Measurements from ENCODE around the gene IFT43.

Gene IFT43

DNA sequence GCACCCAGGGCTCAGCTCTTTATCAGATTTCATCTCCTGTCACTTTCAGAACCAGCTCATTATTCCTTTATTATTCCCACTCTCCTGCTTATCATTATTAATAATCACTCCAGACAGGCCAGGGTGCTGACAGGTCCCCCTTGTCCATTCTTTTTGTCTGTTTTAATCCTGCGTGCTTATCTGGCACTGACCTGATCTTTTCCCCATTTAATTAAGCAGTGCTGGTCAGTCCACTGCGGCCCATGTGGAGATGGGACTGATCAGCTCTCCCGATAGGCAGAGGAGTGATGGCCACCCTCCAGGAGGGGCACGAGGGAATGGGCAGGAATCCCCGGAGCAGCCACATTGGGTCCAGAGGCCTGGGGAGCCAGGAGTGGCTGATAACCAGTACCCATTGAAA, 110.7 kb downstream of the IFT43 start:
- Histone ChIP-seq H3K36me3 (ENCODE audit: insufficient read depth, low read length) (no peaks in the 10 kb centered on the region), H3K27ac (ENCODE audit: low read depth, low read length) (no peak overlapping the region), H3K9me3 (ENCODE audit: insufficient read depth, low read depth, low read length) (no peaks in the 10 kb centered on the region), H3K27me3 (ENCODE audit: insufficient read depth, low read length) (no peaks in the 10 kb centered on the region), H3K4me3 (ENCODE audit: low read length) (no peak overlapping the region), H3K9ac (ENCODE audit: low read depth, low read length) (no peak overlapping the region), H3K4me1 (ENCODE audit: insufficient read depth, low read length) (no peaks in the 10 kb centered on the region)
- 92% methylated on average over 5 of the region's 5 CpGs for WGBS

DNA sequence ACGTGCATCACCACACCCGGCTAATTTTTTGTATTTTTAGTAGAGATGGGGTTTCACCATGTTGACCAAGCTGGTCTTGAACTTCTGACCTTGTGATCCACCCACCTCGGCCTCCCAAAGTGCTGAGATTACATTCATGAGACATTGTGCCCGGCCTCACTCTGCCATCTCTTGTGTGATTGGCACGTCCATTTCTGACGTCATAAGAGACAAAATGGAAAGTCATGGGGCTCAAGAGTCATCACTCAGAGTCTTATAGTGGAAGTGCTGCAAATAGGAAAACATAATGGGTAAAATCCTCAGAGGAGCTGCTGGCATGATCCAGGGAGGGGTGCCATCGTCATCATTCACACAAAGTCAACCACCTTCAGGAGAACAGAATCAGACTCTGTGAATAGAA, 112.0 kb downstream of the IFT43 start:
- no peak overlapping the region for H3K27ac ChIP-seq (ENCODE audit: low read depth, low read length)
- no peak overlapping the region for H3K4me3 ChIP-seq (ENCODE audit: low read length)
- no peaks in the 10 kb centered on the region for H3K36me3 ChIP-seq (ENCODE audit: insufficient read depth, low read length)
- H3K9ac ChIP-seq (ENCODE audit: low read depth, low read length): no peak overlapping the region
- H3K9me3 ChIP-seq (ENCODE audit: insufficient read depth, low read depth, low read length): no peaks in the 10 kb centered on the region
- no peaks in the 10 kb centered on the region for H3K27me3 ChIP-seq (ENCODE audit: insufficient read depth, low read length)
- H3K4me1 ChIP-seq (ENCODE audit: insufficient read depth, low read length): no peaks in the 10 kb centered on the region
- WGBS: 93% methylated on average over 7 of the region's 7 CpGs

DNA sequence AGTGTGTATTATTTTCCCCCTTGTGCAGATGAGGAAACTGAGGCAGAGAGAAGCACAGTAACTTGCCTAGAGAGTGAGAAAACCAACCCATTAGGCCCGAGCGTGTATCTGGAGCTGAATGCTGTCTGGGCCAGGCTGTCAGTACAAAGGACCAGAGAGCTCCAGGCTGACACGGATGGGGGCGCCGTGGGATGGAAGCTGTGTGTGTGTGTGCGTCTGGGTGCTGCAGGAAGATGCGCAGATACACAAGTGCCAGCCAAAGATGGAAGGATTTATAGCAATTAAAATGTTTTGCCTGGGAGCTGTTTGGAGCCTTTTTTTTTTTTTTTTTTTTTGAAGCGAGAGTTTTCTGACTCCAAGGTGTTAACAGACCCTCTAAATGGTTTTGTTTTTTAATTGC, 112.5 kb downstream of the IFT43 start:
- no peak overlapping the region for H3K27ac ChIP-seq (ENCODE audit: low read depth, low read length)
- WGBS: 83% methylated on average over 8 of the region's 8 CpGs
- H3K27me3 ChIP-seq (ENCODE audit: insufficient read depth, low read length): no peaks in the 10 kb centered on the region
- H3K4me1 ChIP-seq (ENCODE audit: insufficient read depth, low read length): no peaks in the 10 kb centered on the region
- no peaks in the 10 kb centered on the region for H3K9me3 ChIP-seq (ENCODE audit: insufficient read depth, low read depth, low read length)
- H3K9ac ChIP-seq (ENCODE audit: low read depth, low read length): no peak overlapping the region
- no peak overlapping the region for H3K4me3 ChIP-seq (ENCODE audit: low read length)
- H3K36me3 ChIP-seq (ENCODE audit: insufficient read depth, low read length): no peaks in the 10 kb centered on the region

DNA sequence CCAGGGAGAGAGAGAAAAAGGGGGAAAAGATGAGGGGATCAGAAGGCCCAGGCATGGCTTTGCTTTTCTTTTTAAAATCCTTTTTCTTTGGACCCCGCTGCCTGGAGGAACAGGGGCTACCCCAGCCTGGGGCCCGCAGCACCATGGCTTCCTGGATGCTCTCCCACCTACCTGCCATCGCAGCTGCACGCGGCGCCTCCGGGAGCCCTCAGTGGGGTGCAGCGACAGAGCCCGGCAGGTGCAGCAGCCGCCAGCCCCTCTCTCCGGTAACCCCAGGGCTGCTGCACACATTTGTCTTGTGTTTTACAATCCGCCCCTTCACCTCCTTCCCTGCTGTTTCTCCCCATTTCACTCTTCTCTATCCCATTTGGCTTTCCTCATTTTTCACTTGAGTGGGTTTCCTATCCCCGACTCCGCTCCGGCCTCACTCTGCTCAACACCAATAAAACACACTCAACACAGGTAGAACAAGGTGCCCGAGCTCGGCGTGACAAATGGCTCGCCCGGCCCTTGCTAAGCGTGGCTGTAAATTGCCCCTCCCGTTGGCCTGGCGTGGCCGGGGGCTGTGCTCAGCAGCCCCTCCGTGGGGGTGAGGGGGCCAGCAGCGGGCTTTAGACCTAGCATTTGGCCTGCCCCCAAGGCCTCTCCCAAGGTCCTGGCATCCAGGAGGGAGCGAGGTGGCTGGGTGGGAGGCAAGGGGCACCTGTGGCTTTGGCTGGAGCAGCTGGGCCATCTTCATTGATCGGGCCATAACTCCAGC, 113.5 kb downstream of the IFT43 start:
- 90% methylated on average over 28 of the region's 28 CpGs for WGBS
- H3K27me3 ChIP-seq (ENCODE audit: insufficient read depth, low read length): no peaks in the 10 kb centered on the region

DNA sequence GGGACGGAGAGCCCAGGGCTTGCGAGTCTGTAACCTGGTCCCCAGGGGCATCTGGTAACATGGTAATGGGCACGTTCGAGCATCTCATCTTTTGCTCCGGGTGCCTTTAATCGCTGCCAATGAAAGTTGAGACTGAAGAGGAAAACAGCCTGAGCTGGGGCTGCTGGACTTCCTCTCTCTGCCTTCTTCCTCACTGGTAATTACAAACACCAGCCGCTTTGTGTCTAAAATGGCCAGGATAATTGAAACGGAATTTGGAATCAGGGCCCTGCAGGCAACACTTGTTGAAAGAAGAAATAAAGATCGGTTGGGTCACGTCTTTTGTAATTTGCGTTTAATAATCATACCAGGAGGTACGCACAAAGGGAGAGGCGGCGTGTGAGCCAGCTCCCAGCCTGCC, 114.7 kb downstream of the IFT43 start:
- H3K9me3 ChIP-seq (ENCODE audit: insufficient read depth, low read depth, low read length): no peaks in the 10 kb centered on the region

More for the DNA sequence above, 113.5 kb downstream of the IFT43 start:
- no peaks in the 10 kb centered on the region for H3K9me3 ChIP-seq (ENCODE audit: insufficient read depth, low read depth, low read length)
- H3K36me3 ChIP-seq (ENCODE audit: insufficient read depth, low read length): no peaks in the 10 kb centered on the region
- H3K9ac ChIP-seq (ENCODE audit: low read depth, low read length): no peak overlapping the region
- no peak overlapping the region for H3K27ac ChIP-seq (ENCODE audit: low read depth, low read length)
- no peaks in the 10 kb centered on the region for H3K4me1 ChIP-seq (ENCODE audit: insufficient read depth, low read length)
- H3K4me3 ChIP-seq (ENCODE audit: low read length): no peak overlapping the region

DNA sequence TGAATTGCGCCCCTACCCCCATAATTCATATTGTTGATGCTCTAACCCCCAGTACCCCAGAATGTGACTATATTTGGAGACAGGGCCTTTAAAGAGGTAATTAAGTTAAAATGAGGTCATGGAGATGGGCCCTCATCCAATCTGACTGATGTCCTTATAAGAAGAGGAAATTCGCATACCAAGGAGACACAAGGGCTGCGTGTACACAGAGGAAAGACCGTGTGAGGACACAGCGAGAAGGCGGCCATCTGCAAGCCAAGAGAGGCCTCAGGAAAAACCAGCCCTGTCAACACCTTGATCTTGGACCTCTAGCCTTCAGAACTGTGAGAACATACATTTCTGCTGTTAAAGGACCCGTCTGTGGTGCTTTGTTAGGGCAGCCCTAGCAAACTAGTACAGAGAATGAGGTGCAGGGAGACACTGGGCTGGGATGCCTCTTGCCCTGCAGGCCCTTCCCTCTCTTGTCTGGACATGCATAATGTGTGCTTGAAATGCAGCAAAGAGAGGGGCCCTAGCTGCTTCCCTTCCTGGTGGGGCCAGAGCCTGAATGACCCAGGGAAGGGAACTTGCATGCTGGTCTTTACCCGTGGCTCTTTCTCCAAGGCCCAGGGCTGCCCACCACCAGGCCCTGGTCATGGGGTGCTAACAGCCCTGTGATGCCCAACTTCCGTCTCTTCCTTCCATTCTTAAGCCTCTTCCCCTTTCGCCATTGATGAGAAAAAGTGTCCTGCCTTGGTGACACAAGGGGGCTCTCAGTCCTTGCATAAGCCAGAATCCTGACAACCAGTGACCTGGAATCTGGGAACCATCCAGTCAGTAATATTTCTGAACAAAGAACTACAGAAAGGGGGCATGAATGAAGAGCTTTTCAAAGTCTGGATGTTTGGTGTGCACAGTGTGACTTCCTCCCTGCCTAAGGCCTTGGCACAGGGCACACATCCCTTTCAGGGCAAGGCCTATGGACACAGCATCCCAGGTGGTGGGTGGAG, 116.1 kb downstream of the IFT43 start:
- no peaks in the 10 kb centered on the region for H3K36me3 ChIP-seq (ENCODE audit: insufficient read depth, low read length)
- WGBS: 83% methylated on average over 9 of the region's 10 CpGs
- H3K27ac ChIP-seq (ENCODE audit: low read depth, low read length): no peak overlapping the region
- H3K4me3 ChIP-seq (ENCODE audit: low read length): no peak overlapping the region
- H3K4me1 ChIP-seq (ENCODE audit: insufficient read depth, low read length): no peaks in the 10 kb centered on the region
- no peaks in the 10 kb centered on the region for H3K27me3 ChIP-seq (ENCODE audit: insufficient read depth, low read length)
- no peak overlapping the region for H3K9ac ChIP-seq (ENCODE audit: low read depth, low read length)
- H3K9me3 ChIP-seq (ENCODE audit: insufficient read depth, low read depth, low read length): no peaks in the 10 kb centered on the region

More for the DNA sequence above, 114.7 kb downstream of the IFT43 start:
- WGBS: 94% methylated on average over 14 of the region's 14 CpGs
- no peak overlapping the region for H3K4me3 ChIP-seq (ENCODE audit: low read length)
- no peak overlapping the region for H3K9ac ChIP-seq (ENCODE audit: low read depth, low read length)
- no peak overlapping the region for H3K27ac ChIP-seq (ENCODE audit: low read depth, low read length)
- H3K27me3 ChIP-seq (ENCODE audit: insufficient read depth, low read length): no peaks in the 10 kb centered on the region
- H3K4me1 ChIP-seq (ENCODE audit: insufficient read depth, low read length): no peaks in the 10 kb centered on the region
- no peaks in the 10 kb centered on the region for H3K36me3 ChIP-seq (ENCODE audit: insufficient read depth, low read length)

DNA sequence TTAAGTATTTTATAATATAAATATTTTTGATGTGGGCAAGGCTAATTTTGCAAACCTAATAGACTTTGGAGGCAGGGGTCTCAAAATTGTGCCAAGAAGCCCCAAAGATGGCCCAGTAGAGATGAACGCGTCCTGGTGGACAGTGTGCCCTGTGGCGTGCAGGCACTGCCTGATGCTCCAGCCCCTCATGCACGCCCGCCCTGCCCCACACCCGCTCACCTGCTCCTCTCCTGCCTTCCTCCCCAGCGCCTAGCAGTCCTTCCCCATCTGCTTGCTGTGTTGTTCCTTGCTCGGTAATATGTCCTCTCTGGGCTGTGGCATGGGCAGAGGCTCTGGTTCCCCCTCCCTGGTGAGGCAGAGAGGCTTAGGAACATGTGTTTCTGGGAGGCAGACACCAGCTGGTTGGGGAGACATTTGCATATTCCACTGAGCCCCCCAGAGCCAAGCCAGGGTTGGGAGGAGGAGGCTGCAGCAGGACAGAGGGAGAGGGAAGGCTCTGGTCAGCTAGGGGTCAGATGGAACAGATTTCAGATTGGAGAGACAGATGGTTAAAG, 119.3 kb downstream of the IFT43 start:
- 89% methylated on average over 8 of the region's 8 CpGs for WGBS
- Histone ChIP-seq H3K27ac (ENCODE audit: low read depth, low read length) (no peak overlapping the region), H3K4me3 (ENCODE audit: low read length) (no peak overlapping the region), H3K27me3 (ENCODE audit: insufficient read depth, low read length) (no peaks in the 10 kb centered on the region), H3K36me3 (ENCODE audit: insufficient read depth, low read length) (no peaks in the 10 kb centered on the region), H3K4me1 (ENCODE audit: insufficient read depth, low read length) (no peaks in the 10 kb centered on the region), H3K9ac (ENCODE audit: low read depth, low read length) (no peak overlapping the region), H3K9me3 (ENCODE audit: insufficient read depth, low read depth, low read length) (no peaks in the 10 kb centered on the region)

DNA sequence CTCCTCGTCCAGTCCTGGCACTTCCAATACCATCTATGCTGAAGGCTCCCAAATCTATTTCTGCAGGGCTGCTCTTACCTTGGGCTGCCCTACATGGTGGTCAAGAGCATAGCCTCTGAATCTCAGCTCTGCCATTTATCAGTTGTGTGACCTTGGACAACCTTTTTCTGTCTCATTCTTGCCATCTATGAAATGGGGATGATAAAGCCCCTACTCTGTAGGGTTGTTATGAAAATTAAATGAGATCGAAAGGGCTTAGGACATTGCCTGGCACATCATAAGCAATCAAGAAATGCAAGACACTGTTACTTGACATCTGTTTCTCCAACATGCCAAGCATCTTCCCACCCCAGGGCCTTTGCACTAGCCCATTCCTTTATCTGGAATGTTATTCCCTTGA, 120.6 kb downstream of the IFT43 start:
- H3K27ac ChIP-seq (ENCODE audit: low read depth, low read length): no peak overlapping the region
- H3K36me3 ChIP-seq (ENCODE audit: insufficient read depth, low read length): no peaks in the 10 kb centered on the region
- no peak overlapping the region for H3K4me3 ChIP-seq (ENCODE audit: low read length)
- no peaks in the 10 kb centered on the region for H3K9me3 ChIP-seq (ENCODE audit: insufficient read depth, low read depth, low read length)
- H3K4me1 ChIP-seq (ENCODE audit: insufficient read depth, low read length): no peaks in the 10 kb centered on the region
- WGBS: 92% methylated on average over 2 of the region's 2 CpGs
- H3K9ac ChIP-seq (ENCODE audit: low read depth, low read length): no peak overlapping the region
- H3K27me3 ChIP-seq (ENCODE audit: insufficient read depth, low read length): no peaks in the 10 kb centered on the region

DNA sequence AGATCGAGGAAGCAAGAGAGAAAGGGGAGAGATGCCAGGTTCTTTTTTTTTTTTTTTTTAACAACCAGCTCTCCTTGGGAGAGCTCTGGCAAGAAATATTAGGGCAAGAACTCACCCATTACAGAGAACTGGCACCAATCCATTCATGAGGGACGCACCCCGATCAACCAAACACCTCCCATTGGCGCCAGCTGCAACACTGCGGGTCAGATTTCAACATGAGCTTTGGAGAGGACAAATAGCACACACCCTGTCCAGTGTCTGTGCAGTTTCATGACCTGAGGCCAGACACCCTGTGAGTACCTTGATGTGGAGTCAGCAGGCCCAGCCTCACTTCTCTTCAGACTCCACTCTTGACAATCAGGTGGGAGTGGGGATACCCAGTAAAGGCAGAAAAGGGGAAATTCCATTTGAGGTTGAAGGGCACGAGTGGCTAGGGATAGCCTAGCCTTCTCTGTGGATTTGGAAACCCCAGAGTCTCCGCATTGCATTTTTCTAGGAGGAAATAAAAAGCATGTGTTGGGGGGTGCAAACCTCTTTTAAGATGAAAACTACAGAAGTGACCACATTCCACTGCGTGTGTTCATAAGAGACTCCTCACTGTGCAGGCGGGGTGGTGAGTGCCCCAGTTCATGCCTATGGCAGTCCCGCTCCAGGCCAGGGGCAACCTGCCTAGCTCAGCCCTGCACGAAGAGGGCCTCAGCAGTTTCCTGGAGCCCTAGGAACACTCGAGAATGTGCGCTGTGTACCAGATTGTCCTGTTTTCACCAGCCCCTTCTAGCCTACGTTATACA, 123.7 kb downstream of the IFT43 start:
- Histone ChIP-seq H3K4me1 (ENCODE audit: insufficient read depth, low read length) (peaks cover 15% of the 10 kb centered on the region; the same call in 1 of the 2 replicates), H3K27ac (ENCODE audit: low read depth, low read length) (no peak overlapping the region), H3K27me3 (ENCODE audit: insufficient read depth, low read length) (no peaks in the 10 kb centered on the region), H3K4me3 (ENCODE audit: low read length) (no peak overlapping the region), H3K36me3 (ENCODE audit: insufficient read depth, low read length) (no peaks in the 10 kb centered on the region), H3K9me3 (ENCODE audit: insufficient read depth, low read depth, low read length) (no peaks in the 10 kb centered on the region; the same call in 1 of the 2 replicates), H3K9ac (ENCODE audit: low read depth, low read length) (no peak overlapping the region)
- WGBS: 93% methylated on average over 13 of the region's 14 CpGs

DNA sequence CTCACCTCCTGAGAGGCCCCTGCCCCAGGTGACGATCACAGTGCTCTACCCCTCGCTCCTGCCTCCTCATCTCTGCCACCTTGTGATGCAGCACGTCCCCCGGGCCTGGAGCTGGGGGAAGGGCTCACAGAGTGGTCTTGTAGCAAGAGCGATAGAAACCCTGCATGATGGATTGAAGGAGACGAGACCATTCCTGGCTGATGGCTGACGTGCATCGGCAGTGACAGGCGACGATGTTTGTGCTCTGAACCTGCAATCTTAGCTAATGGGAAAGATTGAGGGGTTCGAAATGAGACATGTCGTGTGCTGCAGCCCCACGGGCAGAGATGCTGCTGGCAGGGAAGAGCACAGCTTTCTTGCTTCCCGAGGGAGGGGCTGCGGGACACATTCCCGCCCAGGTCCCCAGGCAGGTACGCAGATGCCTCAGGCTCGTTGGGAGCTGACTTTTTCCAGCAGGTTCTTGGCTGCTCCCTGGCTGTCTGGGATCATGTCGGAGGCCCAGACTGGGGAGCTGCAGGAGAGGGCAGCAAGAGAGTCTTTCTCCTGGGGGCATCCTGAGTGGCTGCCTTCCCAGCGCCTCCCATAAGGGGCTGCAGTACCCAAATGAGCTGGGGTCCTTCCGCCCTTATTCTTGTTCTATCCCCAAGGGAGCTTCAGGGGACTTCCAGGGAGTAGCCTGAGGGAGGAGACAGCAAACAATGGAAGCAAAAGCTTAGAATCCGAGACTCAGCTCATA, 127.5 kb downstream of the IFT43 start:
- H3K36me3 ChIP-seq (ENCODE audit: insufficient read depth, low read length): no peaks in the 10 kb centered on the region
- peaks cover 31% of the 10 kb centered on the region for H3K4me1 ChIP-seq (ENCODE audit: insufficient read depth, low read length)
- WGBS: 57% methylated on average over 22 of the region's 22 CpGs
- no peaks in the 10 kb centered on the region; the same call in 1 of the 2 replicates for H3K9me3 ChIP-seq (ENCODE audit: insufficient read depth, low read depth, low read length)
- peak overlapping the region; percentile 0; the same call in 1 of the 2 replicates for H3K4me3 ChIP-seq (ENCODE audit: low read length)
- H3K9ac ChIP-seq (ENCODE audit: low read depth, low read length): peak overlapping the region; percentile 6; the same call in 1 of the 2 replicates
- H3K27me3 ChIP-seq (ENCODE audit: insufficient read depth, low read length): no peaks in the 10 kb centered on the region
- H3K27ac ChIP-seq (ENCODE audit: low read depth, low read length): peak overlapping the region; percentile 70; the same call in 1 of the 2 replicates

Data from HUES64 (cell line).